HL-60 (cell line): ENCODE measurements around the gene CFAP45.

ENCODE experiments used
- DNase-seq, 2 experiments: peaks; one replicate each; pipeline ENCODE4 v3.0.0-alpha.2; 2010 to 2020; ENCODE audit warnings: low read depth in 1 of 2, low spot score in 1 of 2
- H3K27ac ChIP-seq: fragments of 250-450 bp; sonication (Bioruptor Pico); replicated peaks from 2 replicates; pipeline ENCODE4 v1.5.1; 2020; ENCODE audit warnings: mild to moderate bottlenecking, moderate library complexity
- H3K27me3 ChIP-seq: fragments of 250-450 bp; sonication (Bioruptor Pico); 2 replicates; pipeline ENCODE4 v1.5.1; 2021; ENCODE audit warnings: mild to moderate bottlenecking, moderate library complexity; ENCODE audit not compliant: insufficient read depth, poor library complexity, severe bottlenecking
- H3K4me3 ChIP-seq: replicated peaks from 2 replicates; pipeline ENCODE4 v1.5.1; 2011; ENCODE audit warnings: mild to moderate bottlenecking, control low read depth, low read length; ENCODE audit not compliant: insufficient read depth
- GABPA ChIP-seq: IDR thresholded peaks from 2 replicates; pipeline ENCODE4 v1.6.1; 2012; ENCODE audit warnings: low read depth
- POLR2AphosphoS5 ChIP-seq: IDR thresholded peaks from 2 replicates; pipeline ENCODE4 v1.6.1; 2012; ENCODE audit warnings: low read depth
- SPI1 ChIP-seq: IDR thresholded peaks from 2 replicates; pipeline ENCODE4 v1.6.1; 2012; ENCODE audit warnings: low read depth, mild to moderate bottlenecking, borderline replicate concordance
- TF ChIP-seq, protein P1 (sequence below): IDR thresholded peaks from 2 replicates; pipeline ENCODE4 v1.6.1; 2012; ENCODE audit warnings: low read depth; ENCODE audit not compliant: insufficient replicate concordance
- TF ChIP-seq, protein P2 (sequence below): IDR thresholded peaks from one replicate; pipeline ENCODE4 v1.5.1; 2011; ENCODE audit warnings: low read length, control low read depth, inconsistent platforms; ENCODE audit not compliant: insufficient read depth

CFAP45 gene

DNA sequence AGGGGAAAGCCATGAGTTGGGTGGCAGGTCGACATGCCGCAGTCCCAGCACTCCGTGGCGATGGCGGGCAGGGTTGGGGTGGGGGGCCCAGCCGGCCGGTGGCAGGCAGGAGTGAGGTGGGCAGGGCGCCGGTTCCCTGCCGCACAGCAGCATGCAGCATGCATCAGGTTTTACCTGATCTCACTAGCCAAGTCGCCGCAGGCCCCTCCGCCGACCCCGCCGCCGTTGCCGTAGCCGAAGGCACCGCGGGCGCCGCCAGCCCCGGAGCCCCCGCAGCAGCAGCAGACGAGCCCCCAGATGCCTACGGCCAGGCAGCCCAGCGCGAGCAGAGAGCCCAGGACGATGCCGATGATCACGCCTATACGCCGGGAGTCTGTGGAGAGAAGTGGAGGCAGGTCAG is 44.3 kb downstream of the CFAP45 start:
- DNase-seq = no peak
- no peak for TF ChIP-seq GABPA
- TF ChIP-seq, protein P1, sequence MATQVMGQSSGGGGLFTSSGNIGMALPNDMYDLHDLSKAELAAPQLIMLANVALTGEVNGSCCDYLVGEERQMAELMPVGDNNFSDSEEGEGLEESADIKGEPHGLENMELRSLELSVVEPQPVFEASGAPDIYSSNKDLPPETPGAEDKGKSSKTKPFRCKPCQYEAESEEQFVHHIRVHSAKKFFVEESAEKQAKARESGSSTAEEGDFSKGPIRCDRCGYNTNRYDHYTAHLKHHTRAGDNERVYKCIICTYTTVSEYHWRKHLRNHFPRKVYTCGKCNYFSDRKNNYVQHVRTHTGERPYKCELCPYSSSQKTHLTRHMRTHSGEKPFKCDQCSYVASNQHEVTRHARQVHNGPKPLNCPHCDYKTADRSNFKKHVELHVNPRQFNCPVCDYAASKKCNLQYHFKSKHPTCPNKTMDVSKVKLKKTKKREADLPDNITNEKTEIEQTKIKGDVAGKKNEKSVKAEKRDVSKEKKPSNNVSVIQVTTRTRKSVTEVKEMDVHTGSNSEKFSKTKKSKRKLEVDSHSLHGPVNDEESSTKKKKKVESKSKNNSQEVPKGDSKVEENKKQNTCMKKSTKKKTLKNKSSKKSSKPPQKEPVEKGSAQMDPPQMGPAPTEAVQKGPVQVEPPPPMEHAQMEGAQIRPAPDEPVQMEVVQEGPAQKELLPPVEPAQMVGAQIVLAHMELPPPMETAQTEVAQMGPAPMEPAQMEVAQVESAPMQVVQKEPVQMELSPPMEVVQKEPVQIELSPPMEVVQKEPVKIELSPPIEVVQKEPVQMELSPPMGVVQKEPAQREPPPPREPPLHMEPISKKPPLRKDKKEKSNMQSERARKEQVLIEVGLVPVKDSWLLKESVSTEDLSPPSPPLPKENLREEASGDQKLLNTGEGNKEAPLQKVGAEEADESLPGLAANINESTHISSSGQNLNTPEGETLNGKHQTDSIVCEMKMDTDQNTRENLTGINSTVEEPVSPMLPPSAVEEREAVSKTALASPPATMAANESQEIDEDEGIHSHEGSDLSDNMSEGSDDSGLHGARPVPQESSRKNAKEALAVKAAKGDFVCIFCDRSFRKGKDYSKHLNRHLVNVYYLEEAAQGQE = no peak
- no peak for TF ChIP-seq SPI1
- TF ChIP-seq POLR2AphosphoS5 = no peak
- TF ChIP-seq, protein P2, sequence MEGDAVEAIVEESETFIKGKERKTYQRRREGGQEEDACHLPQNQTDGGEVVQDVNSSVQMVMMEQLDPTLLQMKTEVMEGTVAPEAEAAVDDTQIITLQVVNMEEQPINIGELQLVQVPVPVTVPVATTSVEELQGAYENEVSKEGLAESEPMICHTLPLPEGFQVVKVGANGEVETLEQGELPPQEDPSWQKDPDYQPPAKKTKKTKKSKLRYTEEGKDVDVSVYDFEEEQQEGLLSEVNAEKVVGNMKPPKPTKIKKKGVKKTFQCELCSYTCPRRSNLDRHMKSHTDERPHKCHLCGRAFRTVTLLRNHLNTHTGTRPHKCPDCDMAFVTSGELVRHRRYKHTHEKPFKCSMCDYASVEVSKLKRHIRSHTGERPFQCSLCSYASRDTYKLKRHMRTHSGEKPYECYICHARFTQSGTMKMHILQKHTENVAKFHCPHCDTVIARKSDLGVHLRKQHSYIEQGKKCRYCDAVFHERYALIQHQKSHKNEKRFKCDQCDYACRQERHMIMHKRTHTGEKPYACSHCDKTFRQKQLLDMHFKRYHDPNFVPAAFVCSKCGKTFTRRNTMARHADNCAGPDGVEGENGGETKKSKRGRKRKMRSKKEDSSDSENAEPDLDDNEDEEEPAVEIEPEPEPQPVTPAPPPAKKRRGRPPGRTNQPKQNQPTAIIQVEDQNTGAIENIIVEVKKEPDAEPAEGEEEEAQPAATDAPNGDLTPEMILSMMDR = no peak
- Histone ChIP-seq H3K27ac (no peak overlapping the region), H3K27me3 (peaks cover 16% of the 10 kb centered on the region), H3K4me3 (no peak overlapping the region)

DNA sequence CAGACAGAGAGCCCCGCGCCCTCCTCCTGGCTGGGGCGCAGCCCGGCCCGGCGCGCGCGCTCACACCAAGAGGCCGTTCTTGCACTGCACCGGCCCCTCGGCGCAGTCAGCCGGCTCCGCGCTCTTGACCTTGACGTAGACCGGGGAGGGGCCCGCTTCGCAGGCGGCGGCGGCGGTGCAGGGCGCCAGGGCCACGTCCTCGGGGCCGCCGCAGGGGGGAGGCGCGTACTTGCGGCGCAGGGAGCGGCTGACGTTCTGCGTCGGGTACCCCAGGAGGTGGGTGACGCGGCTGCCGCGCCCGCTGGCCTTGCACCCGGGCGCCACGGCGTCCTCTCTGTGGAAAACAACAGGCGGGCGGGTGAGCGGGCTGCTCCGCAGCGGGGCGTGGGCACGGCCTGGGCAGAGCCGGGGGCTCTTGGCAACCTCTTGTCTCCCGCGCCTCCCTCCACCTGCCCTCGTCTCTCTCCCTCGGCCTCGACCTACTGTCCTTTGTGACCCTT is 45.2 kb downstream of the CFAP45 start:
- Histone ChIP-seq H3K27me3 (peaks cover 16% of the 10 kb centered on the region), H3K4me3 (peak overlapping the region; percentile 46), H3K27ac (no peak overlapping the region)
- TF ChIP-seq, protein P2 = no peak
- TF ChIP-seq POLR2AphosphoS5 (no peak), GABPA (no peak)
- DNase-seq = peak; percentile 46 to 58

DNA sequence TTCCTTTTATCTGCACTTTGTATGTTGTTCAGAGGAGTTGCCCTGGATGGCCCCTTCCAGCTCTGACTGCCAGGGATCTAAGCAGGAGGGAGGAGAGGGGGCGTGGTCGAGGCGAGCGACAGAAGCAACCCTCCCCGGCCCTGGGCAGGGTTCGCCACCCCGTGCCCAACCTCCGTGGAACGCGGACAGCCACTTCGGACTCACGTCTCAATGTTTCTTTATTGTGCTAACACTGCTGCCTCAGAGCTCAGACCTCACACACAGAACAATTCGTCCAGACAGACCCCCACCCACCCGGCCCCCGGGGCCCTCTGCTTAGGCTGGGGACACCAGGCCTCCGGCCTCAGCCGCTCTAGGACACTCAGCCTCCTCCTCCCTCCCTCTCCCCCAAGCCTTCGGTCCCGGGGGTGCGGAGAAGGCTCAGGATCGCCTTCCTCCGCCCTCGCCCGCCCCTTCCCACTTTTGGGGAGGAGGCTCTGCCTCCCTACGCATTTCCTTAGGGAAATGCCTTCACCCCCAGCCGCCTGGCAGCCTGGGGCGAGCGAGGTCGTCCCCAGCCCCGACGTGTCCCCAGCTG is 45.8 kb downstream of the CFAP45 start:
- no peak for DNase-seq
- TF ChIP-seq, protein P1 = no peak
- TF ChIP-seq GABPA = no peak
- TF ChIP-seq SPI1 = no peak
- no peak for TF ChIP-seq POLR2AphosphoS5
- TF ChIP-seq, protein P2 = no peak
- peaks cover 16% of the 10 kb centered on the region for H3K27me3 ChIP-seq
- no peak overlapping the region for H3K27ac ChIP-seq
- peak overlapping the region; percentile 46 for H3K4me3 ChIP-seq
